TTC549 (cell line): Measurements from ENCODE around the gene STARD7.
"Not testable (repeated sequence)": the region's sequence is repeated elsewhere in the genome, so short reads cannot be mapped to it uniquely, and the experiment has no call there.

Experiments
- FAIRE-seq: peaks from 2 replicates; lab custom pipeline; 2012; peaks lifted over from hg19 to GRCh38; lab: Jason Lieb, UNC

The STARD7 gene

GRCh38 chr2:96163415-96163767 lies 45.2 kb downstream of the STARD7 start:
- FAIRE-seq = no peak

- no peak for FAIRE-seq
Measured at GRCh38 chr2:96161898-96162297, 46.7 kb downstream of the STARD7 start.

- not testable (repeated sequence) for FAIRE-seq
Measured at GRCh38 chr2:96160366-96160765, 48.3 kb downstream of the STARD7 start.

GRCh38 chr2:96159084-96159830 lies 49.4 kb downstream of the STARD7 start:
- no peak for FAIRE-seq

- FAIRE-seq = no peak
Measured at GRCh38 chr2:96158554-96158940, 50.1 kb downstream of the STARD7 start.

GRCh38 chr2:96157649-96158553 lies 50.7 kb downstream of the STARD7 start:
- no peak for FAIRE-seq

GRCh38 chr2:96156926-96157648 lies 51.5 kb downstream of the STARD7 start:
- no peak for FAIRE-seq

- FAIRE-seq = no peak
Measured at GRCh38 chr2:96156011-96156820, 52.4 kb downstream of the STARD7 start.

GRCh38 chr2:96154506-96155380 lies 53.9 kb downstream of the STARD7 start:
- no peak for FAIRE-seq

GRCh38 chr2:96153991-96154431 lies 54.6 kb downstream of the STARD7 start:
- no peak for FAIRE-seq

- no peak for FAIRE-seq
Measured at GRCh38 chr2:96153291-96153713, 55.3 kb downstream of the STARD7 start.

- no peak for FAIRE-seq
Measured at GRCh38 chr2:96152304-96153161, 56.1 kb downstream of the STARD7 start.

- no peak for FAIRE-seq
Measured at GRCh38 chr2:96151595-96152303, 56.9 kb downstream of the STARD7 start.

- no peak for FAIRE-seq
Measured at GRCh38 chr2:96150791-96151594, 57.6 kb downstream of the STARD7 start.

- no peak for FAIRE-seq
Measured at GRCh38 chr2:96150007-96150640, 58.5 kb downstream of the STARD7 start.

GRCh38 chr2:96148410-96149217 lies 60.0 kb downstream of the STARD7 start:
- no peak for FAIRE-seq
